Memory B cell (primary cell): ENCODE data around the gene OR52N4.

ENCODE experiments used
- ATAC-seq: fragments of 150-1000 bp; cut with Tn5 transposase; 2 replicates; pipeline ENCODE4 v1.10.0; 2021; ENCODE audit warnings: low read depth, mild to moderate bottlenecking, moderate library complexity
- DNase-seq, 2 donors: peaks; one replicate each; pipeline ENCODE4 v3.0.0; 2022; ENCODE audit warnings: low spot score in 2 of 2
- H3K27ac Mint-ChIP-seq: one replicate; pipeline ENCODE4 v1.8.0; 2022; ENCODE audit warnings: mild to moderate bottlenecking, moderate library complexity, mixed read lengths
- H3K27me3 Mint-ChIP-seq: one replicate; pipeline ENCODE4 v1.8.0; 2022; ENCODE audit warnings: mixed read lengths
- H3K36me3 Mint-ChIP-seq: one replicate; pipeline ENCODE4 v1.8.0; 2022; ENCODE audit warnings: mild to moderate bottlenecking, mixed read lengths
- H3K4me1 Mint-ChIP-seq: one replicate; pipeline ENCODE4 v1.8.0; 2022; ENCODE audit warnings: mixed read lengths
- H3K4me3 Mint-ChIP-seq: one replicate; pipeline ENCODE4 v1.8.0; 2022; ENCODE audit warnings: mild to moderate bottlenecking, moderate library complexity, mixed read lengths
- H3K9me3 Mint-ChIP-seq: one replicate; pipeline ENCODE4 v1.8.0; 2022; ENCODE audit warnings: mixed read lengths

OR52N4 gene

GRCh38 chr11:5749836-5750235, 4.2 kb upstream of the OR52N4 start:
- no peak overlapping the region for H3K27ac Mint-ChIP-seq
- no peak for DNase-seq
- no peaks in the 10 kb centered on the region for H3K4me1 Mint-ChIP-seq
- no peak overlapping the region for H3K4me3 Mint-ChIP-seq
- no peak for ATAC-seq
- no peaks in the 10 kb centered on the region for H3K27me3 Mint-ChIP-seq
- no peaks in the 10 kb centered on the region for H3K9me3 Mint-ChIP-seq
- H3K36me3 Mint-ChIP-seq, result no peaks in the 10 kb centered on the region

- no peaks in the 10 kb centered on the region for H3K9me3 Mint-ChIP-seq
- H3K27me3 Mint-ChIP-seq, result peaks cover 1% of the 10 kb centered on the region
- H3K4me1 Mint-ChIP-seq, result no peaks in the 10 kb centered on the region
- no peak for DNase-seq
- H3K36me3 Mint-ChIP-seq, result no peaks in the 10 kb centered on the region
- H3K27ac Mint-ChIP-seq, result no peak overlapping the region
- no peak overlapping the region for H3K4me3 Mint-ChIP-seq
- no peak for ATAC-seq
These were observed 13.0 kb downstream of the OR52N4 start for GRCh38 chr11:5767056-5767455.

- H3K9me3 Mint-ChIP-seq, result peaks cover 4% of the 10 kb centered on the region
- peaks cover 3% of the 10 kb centered on the region for H3K27me3 Mint-ChIP-seq
- no peak within 1 kb of the TSS for H3K4me3 Mint-ChIP-seq
- ATAC-seq (no peak), DNase-seq (no peak)
- no peak within 1 kb of the TSS for H3K27ac Mint-ChIP-seq
- no peaks in the 10 kb centered on the region for H3K36me3 Mint-ChIP-seq
- no peaks in the 10 kb centered on the region for H3K4me1 Mint-ChIP-seq
These were observed 29.2 kb downstream of the OR52N4 start, which contains the start of gene OR52N5 for GRCh38 chr11:5783255-5783654. Gene OR52N5 (minus strand): TSS chr11:5783355. CDS start chr11:5778634, 4,721 bp downstream.

- Mint-ChIP-seq H3K27me3 (peaks cover 7% of the 10 kb centered on the region), H3K4me1 (no peaks in the 10 kb centered on the region), H3K9me3 (no peaks in the 10 kb centered on the region), H3K27ac (no peak within 1 kb of the TSS), H3K36me3 (no peaks in the 10 kb centered on the region), H3K4me3 (no peak within 1 kb of the TSS)
- DNase-seq (no peak), ATAC-seq (no peak)
These were observed 37.1 kb downstream of the OR52N4 start, which contains the start of gene OR52N1 for GRCh38 chr11:5791165-5791564. Gene OR52N1 (minus strand): TSS chr11:5791265. CDS start chr11:5788816, 2,449 bp downstream.

GRCh38 chr11:5796541-5796940, 42.5 kb downstream of the OR52N4 start:
- Mint-ChIP-seq H3K4me1 (no peaks in the 10 kb centered on the region), H3K27me3 (peaks cover 15% of the 10 kb centered on the region), H3K27ac (no peak overlapping the region), H3K4me3 (no peak overlapping the region), H3K9me3 (no peaks in the 10 kb centered on the region), H3K36me3 (no peaks in the 10 kb centered on the region)
- DNase-seq, result no peak
- no peak for ATAC-seq

GRCh38 chr11:5803982-5804381, 49.9 kb downstream of the OR52N4 start:
- H3K27me3 Mint-ChIP-seq, result peaks cover 15% of the 10 kb centered on the region
- no peak for DNase-seq
- peaks cover 9% of the 10 kb centered on the region for H3K9me3 Mint-ChIP-seq
- ATAC-seq, result no peak
- no peak overlapping the region for H3K4me3 Mint-ChIP-seq
- peaks cover 8% of the 10 kb centered on the region for H3K4me1 Mint-ChIP-seq
- H3K36me3 Mint-ChIP-seq, result peaks cover 5% of the 10 kb centered on the region
- H3K27ac Mint-ChIP-seq, result no peak overlapping the region
